A673 (cell line): ENCODE data around the gene ZNF621. TPM values are rescaled to one million over a fixed set of nuclear protein-coding genes. Genes with fewer than 3 reads are reported as not detected.

Experiments used
- BruUV-seq: library from RNA; stranded (reverse); fragments of 400-500 nt; replicated peaks from 2 replicates; lab custom pipeline; 2021; lab: Mats Ljungman, UMichigan
- CTCF ChIA-PET: fragments of 300-600 bp; sonication (Branson Sonifier 250); formaldehyde crosslinking; loops from one replicate; lab custom pipeline; 2022; ENCODE audit warnings: antibody characterized with exemption; lab: Charles Lee
- POLR2A ChIA-PET: fragments of 300-600 bp; sonication (Branson Sonifier 250); formaldehyde crosslinking; loops from one replicate; lab custom pipeline; 2022; ENCODE audit warnings: antibody characterized with exemption; ENCODE audit not compliant: low non-redundant PET; lab: Charles Lee
- DNase-seq: peaks from one replicate; pipeline ENCODE4 v3.0.0-alpha.2; 2015; ENCODE audit warnings: low spot score
- H3K27ac ChIP-seq: fragments of 200-600 bp; sonication (generic); 2 replicates; pipeline ENCODE4 v1.5.1; 2016; ENCODE audit warnings: mixed run types, low read depth, mild to moderate bottlenecking, mixed read lengths, antibody characterized with exemption, low read length; ENCODE audit not compliant: poor library complexity, severe bottlenecking
- H3K27me3 ChIP-seq: fragments of 200-600 bp; sonication (generic); replicated peaks from 2 replicates; pipeline ENCODE4 v1.6.1; 2017; ENCODE audit warnings: mixed run types, low read depth, mild to moderate bottlenecking, mixed read lengths, antibody characterized with exemption, low read length; ENCODE audit not compliant: insufficient read depth, poor library complexity
- H3K36me3 ChIP-seq: fragments of 200-600 bp; sonication (generic); 2 replicates; pipeline ENCODE4 v1.6.1; 2016; ENCODE audit warnings: mixed run types, mild to moderate bottlenecking, mixed read lengths, antibody characterized with exemption, low read length; ENCODE audit not compliant: insufficient read depth, poor library complexity, severe bottlenecking
- H3K4me1 ChIP-seq: fragments of 200-600 bp; sonication (generic); 2 replicates; pipeline ENCODE4 v1.6.1; 2017; ENCODE audit warnings: mixed run types, mild to moderate bottlenecking, mixed read lengths, antibody characterized with exemption, low read length; ENCODE audit not compliant: insufficient read depth, poor library complexity, severe bottlenecking
- H3K4me3 ChIP-seq: fragments of 200-600 bp; sonication (generic); 2 replicates; pipeline ENCODE4 v1.5.1; 2016; ENCODE audit warnings: low read depth, mixed run types, mild to moderate bottlenecking, mixed read lengths, low read length; ENCODE audit not compliant: poor library complexity, severe bottlenecking
- H3K9me3 ChIP-seq: fragments of 200-600 bp; sonication (generic); 2 replicates; pipeline ENCODE4 v1.6.1; 2016; ENCODE audit warnings: mixed run types, low read depth, mild to moderate bottlenecking, mixed read lengths, antibody characterized with exemption, low read length; ENCODE audit not compliant: poor library complexity, severe bottlenecking
- CTCF ChIP-seq: fragments of 300-800, 200-600 bp; sonication (generic); conservative IDR thresholded peaks from 2 replicates; pipeline ENCODE4 v1.5.1; 2017; ENCODE audit warnings: low read depth, mild to moderate bottlenecking, antibody characterized with exemption, low read length, moderate library complexity, mixed read lengths
- EZH2 ChIP-seq: fragments of 200-600 bp; sonication (generic); IDR thresholded peaks from 2 replicates; pipeline ENCODE4 v1.6.1; 2017; ENCODE audit warnings: borderline replicate concordance, low read depth, mild to moderate bottlenecking, mixed read lengths, antibody characterized with exemption, low read length; ENCODE audit not compliant: poor library complexity, severe bottlenecking
- intact Hi-C: fragments of 100-400 bp; cut with micrococcal nuclease; formaldehyde crosslinking; loops from one replicate; pipeline ENCODE4 v1.10.0; 2022; ENCODE audit not compliant: unreplicated experiment
- total RNA-seq: library from RNA; stranded (reverse); gene quantifications from 2 replicates; pipeline ENCODE4 v1.2.3, GENCODE V29; 2021

ZNF621 gene
- total RNA-seq, 1 experiment from 2014 or later = 9.9 TPM

- Histone ChIP-seq H3K27ac (no peak overlapping the region), H3K9me3 (no peaks in the 10 kb centered on the region), H3K27me3 (no peaks in the 10 kb centered on the region), H3K4me3 (peak overlapping the region; percentile 60), H3K36me3 (no peaks in the 10 kb centered on the region), H3K4me1 (no peaks in the 10 kb centered on the region)
- BruUV-seq = no TSS peak
- DNase-seq = peak; percentile 19
- intact Hi-C loops = no loop called here
- TF ChIP-seq EZH2 = no peak
- TF ChIP-seq CTCF = no peak
- POLR2A ChIA-PET = no interaction called here
- CTCF ChIA-PET = no interaction called here
Measured at GRCh38 chr3:40504636-40505430, 19.9 kb upstream of the ZNF621 start.

DNA sequence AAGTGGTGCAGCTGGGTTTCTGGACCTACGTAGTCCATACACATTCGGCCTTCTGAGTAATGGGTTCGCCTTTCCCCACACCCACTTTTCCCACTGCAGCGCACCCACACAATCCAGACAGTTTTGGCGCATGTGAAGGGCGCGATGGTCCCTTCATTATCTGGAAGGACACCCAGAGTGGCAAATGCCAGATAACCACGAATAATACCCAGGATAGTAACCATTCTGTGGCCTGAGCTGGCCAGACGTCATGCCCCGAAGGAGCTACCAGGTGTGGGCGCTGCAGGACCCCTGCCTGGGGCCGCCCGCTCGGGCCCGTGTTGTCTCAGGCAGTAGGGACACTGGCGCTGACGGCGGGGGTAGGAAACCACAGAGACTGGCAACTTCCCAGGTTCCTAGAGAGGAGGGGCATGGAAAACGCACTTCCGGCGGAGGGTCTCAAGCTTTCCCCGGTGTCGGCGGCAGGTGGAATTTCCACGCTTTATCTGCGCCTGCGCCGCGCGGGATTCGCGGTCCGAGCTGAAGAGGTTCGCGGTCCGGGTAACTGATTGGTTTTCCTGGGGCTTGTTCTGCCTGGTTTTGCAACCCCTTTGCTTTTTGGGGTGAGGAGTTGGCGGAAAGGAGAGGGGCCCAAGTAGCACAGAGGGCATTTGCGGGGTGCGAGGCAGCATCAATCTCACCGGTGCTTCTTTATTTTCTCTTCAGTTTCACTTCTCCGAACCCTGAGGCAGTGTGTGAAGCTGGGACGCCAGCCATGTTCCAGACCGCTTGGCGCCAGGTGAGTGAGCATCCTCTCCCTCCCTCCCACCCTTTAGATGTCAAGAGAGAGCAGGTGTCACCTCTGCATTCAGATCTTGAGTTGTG, 18.9 kb upstream of the ZNF621 start, which contains the start of gene ZNF620:
Gene ZNF620 (plus strand): TSS at position 441 of the 864 bp plus-strand sequence. CDS start 314 bp downstream, at position 755.
- intact Hi-C loops = no loop called here
- CTCF ChIA-PET = no interaction called here
- H3K27me3 ChIP-seq = no peaks in the 10 kb centered on the region
- DNase-seq = peak; percentile 83
- H3K9me3 ChIP-seq = no peaks in the 10 kb centered on the region
- H3K4me3 ChIP-seq = peak within 1 kb of the TSS; percentile 60
- TF ChIP-seq EZH2 (no peak), CTCF (peak; percentile 19; the same call in 1 of the 2 replicates)
- no peaks in the 10 kb centered on the region for H3K4me1 ChIP-seq
- H3K27ac ChIP-seq = peak within 1 kb of the TSS; percentile 55
- peaks cover 3% of the 10 kb centered on the region for H3K36me3 ChIP-seq
- POLR2A ChIA-PET = interaction anchor here (0.7 kb wide), 1 partner anchor 1709 kb away, joined by 3 read pairs; no protein-coding TSS in a partner anchor
- BruUV-seq = no TSS peak

DNA sequence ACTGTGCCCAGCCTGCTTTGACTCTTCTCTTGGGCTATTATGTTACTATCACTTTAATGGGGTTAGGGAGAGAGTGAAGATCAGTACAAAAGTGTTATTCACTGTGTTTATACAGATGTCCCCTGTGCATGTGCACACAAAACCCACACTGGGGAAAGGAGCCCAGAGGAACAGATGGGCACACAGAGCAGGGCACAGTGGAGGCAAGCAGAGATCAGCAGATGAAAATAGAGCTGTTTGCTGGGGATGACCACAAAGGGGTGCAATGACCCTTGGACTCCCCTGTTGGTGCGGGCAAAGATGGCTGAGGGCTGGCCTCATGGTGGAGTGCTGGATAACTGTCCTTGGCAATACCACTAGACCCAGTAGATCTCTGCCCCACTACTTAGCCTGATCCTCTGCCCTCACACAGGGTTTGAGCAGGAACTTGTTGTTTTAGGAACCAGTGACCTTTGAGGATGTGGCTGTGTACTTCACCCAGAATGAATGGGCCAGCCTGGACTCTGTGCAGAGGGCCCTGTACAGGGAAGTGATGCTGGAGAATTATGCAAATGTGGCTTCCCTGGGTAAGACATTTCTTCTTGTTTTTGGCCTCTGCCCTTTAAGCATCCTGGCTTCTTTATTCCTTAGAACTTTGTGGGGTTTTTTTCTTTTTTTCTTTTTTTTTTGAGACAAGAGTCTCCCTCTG, 13.6 kb upstream of the ZNF621 start:
- no peaks in the 10 kb centered on the region for H3K27me3 ChIP-seq
- CTCF ChIA-PET = no interaction called here
- no peaks in the 10 kb centered on the region for H3K4me1 ChIP-seq
- no peak overlapping the region for H3K27ac ChIP-seq
- TF ChIP-seq EZH2 (no peak), CTCF (no peak)
- no peak for DNase-seq
- POLR2A ChIA-PET = no interaction called here
- peaks cover 3% of the 10 kb centered on the region for H3K36me3 ChIP-seq
- intact Hi-C loops = no loop called here
- no peak overlapping the region for H3K4me3 ChIP-seq
- BruUV-seq = no TSS peak
- no peaks in the 10 kb centered on the region for H3K9me3 ChIP-seq
